NCI-H1436 (cell line): ENCODE data around the gene ECT2.
"Not testable (repeated sequence)": the region's sequence is repeated elsewhere in the genome, so short reads cannot be mapped to it uniquely, and the experiment has no call there.

Experiments used
- DNase-seq: peaks from one replicate; lab custom pipeline; 2025; lab: John Stamatoyannopoulos, UW

The ECT2 gene

DNA sequence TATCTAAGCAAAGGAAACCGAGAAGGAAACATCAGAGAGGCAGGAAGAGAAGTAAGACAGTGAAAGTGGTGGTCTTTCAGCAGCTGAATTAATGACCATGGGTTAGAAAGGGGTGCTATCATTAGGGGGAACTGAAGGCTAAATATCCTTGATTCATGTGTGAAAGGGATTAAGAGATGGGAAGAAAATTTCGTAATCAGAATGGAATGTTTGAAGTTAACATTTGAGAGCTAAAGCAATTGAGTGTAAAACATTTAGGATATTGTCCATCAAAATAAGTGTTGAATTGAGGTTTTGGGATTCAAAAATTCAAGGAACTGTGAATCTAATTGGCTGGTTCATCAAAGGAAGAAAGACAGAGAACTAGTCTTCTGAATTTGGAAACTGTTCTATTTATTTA lies 4.1 kb upstream of the ECT2 start:
- no peak for DNase-seq

DNA sequence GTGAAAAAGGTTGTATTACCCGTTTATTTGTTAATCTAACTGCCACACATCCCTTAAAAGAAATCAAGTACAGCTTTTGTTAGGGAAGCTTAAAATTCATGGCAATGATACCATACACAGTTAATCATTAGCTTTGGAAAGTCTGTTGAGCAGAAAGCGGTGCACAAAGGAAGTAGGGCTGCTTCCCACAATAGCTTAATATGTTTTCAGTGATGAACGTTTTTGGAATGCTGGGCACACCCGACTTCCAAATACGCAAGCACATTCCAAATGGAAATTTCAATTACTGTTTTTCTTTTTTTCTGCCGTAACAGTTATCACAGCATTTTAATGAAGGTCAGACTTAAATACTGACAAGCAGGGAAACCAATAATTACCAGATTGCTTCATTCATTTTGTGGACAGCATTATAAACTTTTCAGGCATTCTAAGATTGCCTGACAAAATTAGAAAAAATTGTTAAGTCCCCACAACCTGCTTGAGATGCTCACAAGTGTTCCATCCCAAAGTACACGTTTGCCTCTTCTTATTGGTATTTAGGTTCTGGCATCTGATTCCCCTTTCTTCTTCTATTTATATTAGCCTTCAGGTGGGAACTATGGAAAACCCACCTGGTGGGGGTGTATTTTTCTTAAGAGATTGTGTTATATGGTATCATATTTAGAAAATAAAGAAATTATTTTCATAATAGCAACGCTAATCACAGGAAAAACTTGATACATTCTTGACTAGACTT lies 1.1 kb upstream of the ECT2 start:
- DNase-seq, result no peak

DNA sequence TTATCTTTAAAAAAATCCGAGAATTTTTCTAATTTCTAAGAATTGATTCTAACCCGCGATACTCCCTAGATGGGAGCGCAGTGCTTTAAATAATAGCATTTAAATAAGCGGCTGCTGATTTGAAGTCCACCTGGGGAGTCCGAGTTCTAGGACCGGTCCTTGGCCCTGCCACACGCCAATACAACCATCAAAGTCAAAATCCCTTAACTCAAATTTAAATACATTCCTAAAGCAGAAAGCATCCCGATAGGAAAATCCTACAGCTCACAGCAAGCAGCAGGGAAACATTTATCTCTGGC lies 508 bp upstream of the ECT2 start:
- DNase-seq, result no peak

DNA sequence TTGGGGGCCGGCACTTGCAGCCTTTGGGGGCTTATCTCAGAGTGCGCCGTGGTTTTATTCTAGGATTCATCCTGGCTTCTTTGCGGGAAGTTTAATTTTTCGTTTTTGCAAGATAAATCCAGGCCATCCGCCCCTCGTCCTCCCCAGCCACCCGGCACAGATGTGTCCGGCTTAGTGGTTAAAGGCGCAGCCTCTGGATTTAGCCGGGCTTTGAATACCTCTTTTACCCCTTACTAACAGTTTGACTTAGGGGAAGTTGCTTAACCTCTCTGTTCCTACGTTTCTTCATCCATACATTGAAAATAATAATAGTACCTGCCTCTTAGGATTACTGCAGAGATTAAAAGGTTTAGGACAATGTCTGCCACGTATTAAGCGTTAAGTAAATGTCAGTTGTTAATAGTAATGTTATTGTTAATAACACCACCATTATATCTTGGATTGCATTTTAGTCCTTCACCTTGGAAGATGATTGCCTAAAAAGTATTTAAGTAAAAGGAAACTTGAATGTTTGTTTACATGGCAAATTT lies 714 bp downstream of the ECT2 start:
- no peak for DNase-seq

DNA sequence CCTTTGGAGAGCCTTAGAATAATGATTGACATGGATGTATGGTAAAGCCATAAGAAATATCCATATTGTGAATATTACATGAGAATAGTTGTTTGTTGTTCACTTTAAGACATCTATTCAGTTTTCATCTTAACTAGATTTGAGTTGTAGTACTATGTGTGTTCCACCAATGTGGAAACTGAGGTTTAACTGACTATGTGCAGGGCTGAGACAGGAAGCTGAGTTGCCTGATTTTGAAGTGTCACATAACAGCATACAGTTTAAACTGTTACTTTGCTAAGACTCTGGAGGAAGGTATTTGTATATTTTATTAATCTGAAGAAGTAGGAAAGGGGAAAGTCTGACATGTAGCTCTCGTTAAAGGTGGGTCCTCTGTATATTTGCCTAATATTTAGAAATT lies 2.1 kb downstream of the ECT2 start:
- DNase-seq, result no peak

DNA sequence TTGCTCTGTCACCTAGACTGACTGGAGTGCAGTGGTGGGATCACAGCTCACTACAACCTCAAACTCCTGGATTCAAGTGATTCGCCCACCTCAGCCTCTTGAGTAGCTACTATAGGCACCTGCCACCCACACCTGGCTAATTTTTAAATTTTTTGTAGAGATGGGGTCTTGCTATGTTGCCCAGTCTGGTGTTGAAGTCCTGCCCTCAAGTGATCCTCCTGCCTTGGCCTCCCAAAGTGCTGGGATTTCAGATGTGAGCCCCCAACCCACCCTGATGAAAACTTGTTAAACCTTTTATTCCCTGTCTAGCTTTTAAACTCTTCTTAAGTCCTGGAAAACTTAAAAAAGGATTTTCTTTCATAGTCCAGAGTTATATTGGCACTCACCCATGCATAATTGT lies 2.6 kb downstream of the ECT2 start:
- DNase-seq, result no peak

DNA sequence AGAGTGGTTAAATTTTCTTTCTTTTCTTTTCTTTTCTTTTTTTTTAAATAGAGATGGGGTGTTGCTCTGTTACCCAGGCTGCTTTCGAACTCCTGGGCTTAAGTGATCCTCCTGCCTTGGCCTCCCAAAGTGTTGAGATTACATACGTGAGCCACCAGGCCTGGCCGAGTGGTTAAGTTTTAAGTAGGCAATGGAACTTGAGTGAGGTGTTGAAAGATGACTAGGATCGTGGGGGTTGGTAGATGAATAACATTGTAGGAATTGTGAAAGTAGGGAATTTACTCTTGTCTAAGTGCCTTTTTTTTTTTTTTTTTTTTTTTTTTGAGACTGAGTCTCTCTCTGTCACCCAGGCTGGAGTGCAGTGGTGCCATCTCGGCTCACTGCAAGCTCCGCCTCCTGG lies 9.9 kb downstream of the ECT2 start:
- not testable (repeated sequence) for DNase-seq

DNA sequence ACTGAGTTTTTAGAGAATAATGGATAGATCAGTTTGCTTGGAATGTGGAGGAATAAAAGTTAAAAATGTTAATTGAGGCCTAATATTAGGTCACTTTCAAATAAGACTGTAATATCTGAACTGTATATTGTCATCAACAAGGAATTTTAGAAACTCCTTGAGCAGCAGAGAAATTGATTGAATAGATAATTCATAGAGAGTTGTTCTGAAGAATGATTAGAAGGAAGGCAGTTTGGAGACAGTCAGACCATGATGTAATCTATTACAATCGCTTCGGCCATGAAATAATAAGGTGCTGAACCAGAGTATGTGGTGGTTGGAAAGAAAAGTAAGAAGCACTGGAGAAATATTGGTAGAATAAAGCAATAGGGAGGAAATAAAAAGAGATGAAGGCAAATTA lies 15.7 kb downstream of the ECT2 start:
- DNase-seq, result no peak

DNA sequence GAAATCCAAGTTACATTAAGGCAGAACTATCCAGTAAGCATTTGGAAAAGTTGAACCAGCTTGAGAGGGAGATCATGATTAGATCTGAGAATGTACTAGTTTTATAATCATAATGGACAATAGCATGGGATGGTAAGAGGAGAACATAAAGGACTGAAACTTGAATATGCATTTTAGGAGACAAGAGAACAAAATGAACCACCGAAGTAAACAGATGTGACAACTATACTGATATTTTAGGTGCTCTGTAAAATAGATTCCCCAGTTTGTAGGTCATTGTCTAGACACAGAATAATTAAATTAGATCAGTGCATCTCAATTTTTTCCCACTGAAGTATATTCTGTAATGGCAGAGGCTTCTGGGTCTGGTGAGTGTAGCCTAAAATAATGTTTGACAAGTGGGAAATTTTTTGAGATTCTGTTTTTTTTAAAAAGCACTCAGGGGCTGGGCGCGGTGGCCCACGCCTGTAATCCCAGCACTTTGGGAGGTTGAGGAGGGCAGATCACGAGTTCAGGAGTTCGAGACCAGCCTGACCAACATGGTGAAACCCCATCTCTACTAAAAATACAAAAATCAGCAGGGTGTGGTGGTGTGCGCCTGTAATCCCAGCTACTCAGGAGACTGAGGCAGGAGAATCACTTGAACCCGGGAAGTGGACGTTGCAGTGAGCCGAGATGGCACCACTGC lies 16.3 kb downstream of the ECT2 start:
- no peak for DNase-seq

DNA sequence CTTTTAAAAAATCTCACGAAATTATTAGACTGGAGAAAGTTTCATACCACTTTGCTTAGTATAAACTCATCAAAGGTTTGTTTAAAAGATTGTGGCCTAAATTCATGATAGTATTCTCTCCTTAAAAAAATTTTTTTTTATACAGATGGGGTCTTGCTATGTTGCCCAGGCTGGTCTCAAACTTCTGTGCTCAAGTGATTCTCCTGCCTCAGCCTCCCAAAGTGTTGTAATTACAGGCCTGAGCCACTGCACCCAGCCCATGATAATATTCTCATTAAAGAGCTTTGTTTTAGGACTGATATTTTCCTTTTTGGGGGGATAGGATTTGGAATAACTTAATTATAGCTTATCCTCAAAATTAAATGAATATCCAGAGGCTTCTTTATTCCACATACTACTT lies 19.9 kb downstream of the ECT2 start:
- no peak for DNase-seq

DNA sequence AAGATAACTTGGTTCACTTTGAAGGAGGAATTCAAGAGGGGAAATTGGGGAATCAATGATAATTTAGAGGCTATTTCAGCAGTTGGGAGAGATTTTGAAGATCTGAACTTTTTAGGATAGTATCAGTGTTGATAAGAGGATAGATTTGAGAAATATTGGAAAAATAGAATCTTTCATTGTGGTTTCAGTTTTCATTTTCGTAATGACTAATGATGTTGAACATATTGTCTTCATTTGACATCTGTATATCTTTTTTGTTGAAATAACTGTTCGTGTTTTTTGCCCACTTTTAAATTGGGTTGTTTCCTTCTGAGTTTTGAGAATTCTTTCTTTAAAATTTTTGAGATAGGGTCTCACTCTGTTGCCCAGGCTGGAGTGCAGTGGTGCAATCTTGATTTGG lies 21.1 kb downstream of the ECT2 start:
- DNase-seq, result no peak

DNA sequence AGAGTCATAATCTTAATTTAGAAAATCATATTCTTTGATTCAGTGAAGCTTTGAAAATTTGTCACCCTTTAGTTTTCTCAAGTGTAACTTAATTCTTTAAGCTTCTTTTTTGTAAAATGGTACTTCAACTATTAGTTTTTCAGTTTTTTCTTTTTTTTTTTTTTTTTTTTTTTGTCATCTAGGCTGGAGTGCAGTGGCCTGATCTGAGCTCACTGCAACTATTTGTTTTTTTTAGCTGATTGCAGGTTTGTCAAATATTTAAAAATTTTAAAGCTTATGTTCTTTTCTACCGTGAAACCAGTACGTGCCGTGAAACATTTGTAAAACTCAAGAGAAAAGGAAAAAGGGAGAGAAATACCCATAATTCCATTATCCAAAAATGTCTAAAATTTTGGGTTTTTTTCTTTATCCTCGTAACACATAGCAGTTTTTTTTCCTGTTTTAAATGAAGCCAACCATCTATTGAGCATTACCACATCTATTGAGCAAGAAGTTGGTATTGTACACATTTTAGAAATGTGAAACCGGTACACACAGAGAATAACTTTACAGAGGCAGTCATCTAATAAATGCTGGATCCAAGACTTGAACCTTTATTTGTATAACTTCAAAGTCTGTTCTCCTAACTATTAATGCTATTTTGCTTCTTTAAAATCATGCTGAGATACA lies 25.7 kb downstream of the ECT2 start:
- no peak for DNase-seq

DNA sequence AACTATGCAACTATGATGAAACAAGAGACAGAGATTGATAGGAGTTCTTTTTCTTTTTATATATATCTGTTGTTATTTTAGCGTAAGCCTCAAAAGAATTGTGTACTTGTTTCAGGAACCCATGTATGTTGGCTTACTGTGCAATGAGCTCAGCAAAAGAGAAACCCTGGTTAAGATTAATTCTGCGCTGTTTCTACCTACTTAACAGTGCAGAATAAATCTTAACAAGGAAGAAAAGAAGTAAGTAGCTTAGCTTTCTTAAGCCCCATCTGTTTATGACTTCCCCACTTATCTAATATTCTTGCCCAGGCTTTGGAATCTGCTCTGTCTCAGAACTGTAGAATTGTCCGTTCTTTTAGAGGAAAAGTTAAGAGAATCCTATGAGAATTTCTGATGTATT lies 27.4 kb downstream of the ECT2 start:
- DNase-seq, result no peak

DNA sequence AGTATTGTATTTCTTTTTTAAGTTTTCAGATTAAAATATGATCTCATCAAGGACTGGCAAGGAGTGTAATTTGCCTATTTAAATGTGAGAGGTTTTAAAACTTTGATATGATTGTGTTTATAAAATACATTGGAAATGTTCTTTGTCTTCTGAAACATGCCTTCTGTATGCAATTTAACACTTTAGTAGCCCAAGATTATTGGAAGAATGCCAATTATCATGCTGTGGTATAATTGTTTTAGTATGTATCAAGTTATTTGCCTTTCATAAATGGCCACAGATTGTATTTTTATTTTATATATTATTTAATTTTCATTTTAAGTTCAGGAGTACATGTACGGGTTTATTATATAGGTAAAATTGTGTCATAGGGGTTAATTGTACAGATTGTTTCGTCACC lies 31.7 kb downstream of the ECT2 start:
- DNase-seq, result no peak

DNA sequence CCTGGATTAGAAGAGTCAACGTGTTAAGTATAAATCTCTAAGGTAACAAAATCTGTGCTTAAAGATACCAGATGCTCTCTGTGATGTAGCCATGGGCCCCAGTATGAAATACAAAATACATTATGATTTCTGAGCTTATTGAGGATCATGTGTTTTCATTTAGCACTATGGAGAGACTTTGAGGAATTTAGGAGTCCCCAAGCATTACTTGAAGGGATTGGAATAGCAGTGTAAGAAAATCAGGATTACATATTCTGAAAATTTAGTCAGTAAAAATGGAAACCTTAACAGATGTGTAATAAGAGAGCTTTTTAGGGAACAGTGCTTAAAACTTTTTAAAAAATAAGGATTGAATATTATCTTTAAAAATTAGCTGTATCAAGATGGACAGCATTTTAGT lies 35.5 kb downstream of the ECT2 start:
- DNase-seq, result no peak

DNA sequence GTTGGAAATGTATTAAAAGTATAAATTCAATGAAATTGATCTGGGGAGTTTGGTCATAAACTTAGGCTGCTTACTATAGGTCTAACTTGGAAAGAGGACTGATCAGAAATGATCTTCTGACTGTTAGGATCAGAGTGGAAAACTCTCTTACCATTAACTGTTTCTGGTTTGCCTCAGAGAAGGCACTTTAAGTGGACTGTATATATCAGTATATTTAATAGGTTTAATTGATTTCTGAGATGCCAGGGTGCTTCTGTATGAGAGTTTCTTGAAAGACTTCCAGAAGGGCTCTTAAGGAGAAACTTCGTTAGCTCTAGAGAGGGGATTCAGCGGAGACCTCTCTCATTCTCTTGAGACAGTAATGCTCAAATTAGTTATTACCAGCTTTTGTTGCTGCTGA lies 36.5 kb downstream of the ECT2 start:
- no peak for DNase-seq

DNA sequence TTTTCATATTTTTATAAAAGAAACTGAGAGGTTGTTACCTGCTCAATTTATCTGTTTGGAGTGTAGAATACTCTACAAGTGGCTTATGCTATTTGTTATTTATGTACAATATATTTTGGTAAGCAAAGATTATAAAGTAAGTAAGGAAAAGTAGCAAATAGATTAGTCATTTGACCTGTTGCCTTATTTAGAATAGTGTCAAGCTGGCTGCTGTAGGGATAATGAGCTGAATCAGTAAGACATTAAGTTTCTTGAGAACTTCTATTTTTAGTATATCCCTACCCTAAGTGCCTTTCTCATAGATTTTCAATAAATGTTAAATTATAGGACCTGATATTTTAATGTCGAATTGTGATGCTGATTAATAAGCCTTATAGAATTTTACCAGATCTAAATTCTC lies 37.2 kb downstream of the ECT2 start:
- DNase-seq, result no peak

DNA sequence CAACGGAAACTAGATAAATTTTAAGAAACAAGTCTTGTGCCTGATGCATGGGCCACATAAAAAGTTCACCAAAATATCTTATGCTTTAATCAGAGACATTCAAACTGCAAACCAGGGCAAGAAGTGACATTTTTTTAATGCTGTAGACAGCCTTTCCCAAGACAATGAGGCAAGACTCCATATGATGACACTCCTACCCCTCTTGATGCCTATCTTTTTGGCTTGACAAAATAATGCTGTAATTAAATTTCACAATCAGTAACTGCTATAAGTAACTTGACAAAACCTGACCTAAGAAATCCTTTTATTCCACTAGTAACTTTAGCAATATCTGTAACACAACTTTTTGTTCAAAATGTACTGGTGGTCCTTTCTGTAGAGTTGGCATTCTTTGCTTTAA lies 48.7 kb downstream of the ECT2 start:
- no peak for DNase-seq

DNA sequence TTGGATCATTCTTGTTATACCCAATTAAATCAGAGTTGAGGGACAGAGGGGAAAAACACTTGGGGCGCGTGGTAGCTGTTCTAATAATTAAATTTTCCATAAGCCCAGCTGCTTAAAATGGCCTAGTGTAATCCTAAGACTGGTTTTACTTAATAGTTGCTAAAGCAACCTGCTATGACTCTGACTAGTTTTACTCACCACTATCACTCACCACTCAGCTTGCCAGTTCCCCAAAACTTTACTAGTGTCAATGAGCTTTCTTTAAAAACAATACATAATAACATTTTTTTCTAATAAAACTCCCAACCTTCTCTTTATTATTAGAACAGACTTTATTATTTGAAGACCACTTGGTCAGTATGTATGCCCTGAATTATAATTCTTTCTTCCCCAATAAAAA lies 49.6 kb downstream of the ECT2 start:
- DNase-seq, result no peak

DNA sequence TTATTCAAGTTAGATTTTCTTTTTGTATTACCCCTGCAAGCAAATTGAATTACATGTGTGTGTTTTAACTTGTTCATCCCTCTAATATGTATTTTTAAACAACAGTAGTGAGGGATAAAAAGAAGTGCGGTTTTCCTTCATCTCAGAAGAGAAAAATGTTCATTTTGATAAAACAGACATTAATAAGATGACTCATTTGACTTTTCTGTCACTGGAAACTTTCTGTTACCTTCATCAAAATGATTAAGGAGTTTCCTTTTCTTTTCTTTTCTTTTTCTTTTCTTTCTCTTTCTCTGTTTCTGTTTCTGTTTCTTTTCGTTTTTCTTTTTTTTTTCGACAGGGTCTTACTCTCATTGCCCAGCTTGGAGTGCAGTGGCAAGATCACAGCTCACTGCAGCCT lies 53.0 kb downstream of the ECT2 start:
- no peak for DNase-seq

DNA sequence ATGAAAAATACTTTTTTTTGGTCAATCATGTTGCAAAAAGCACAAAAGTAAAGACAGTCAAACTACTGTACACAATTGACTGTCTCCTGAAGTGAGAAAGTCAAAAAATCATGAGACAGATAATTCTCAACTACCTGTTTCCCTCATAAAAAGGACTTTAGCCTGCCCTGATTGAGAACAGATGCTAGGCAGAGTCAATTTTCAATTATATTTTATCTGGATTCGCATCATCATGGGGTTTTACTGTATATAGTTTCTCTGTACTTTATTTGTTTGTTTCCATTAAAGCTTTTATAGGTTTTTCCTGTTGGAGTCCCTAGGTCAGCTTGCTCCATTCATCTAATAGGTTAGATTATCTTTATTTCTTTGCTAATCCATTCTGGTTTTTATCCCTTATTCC lies 53.8 kb downstream of the ECT2 start:
- DNase-seq, result no peak

DNA sequence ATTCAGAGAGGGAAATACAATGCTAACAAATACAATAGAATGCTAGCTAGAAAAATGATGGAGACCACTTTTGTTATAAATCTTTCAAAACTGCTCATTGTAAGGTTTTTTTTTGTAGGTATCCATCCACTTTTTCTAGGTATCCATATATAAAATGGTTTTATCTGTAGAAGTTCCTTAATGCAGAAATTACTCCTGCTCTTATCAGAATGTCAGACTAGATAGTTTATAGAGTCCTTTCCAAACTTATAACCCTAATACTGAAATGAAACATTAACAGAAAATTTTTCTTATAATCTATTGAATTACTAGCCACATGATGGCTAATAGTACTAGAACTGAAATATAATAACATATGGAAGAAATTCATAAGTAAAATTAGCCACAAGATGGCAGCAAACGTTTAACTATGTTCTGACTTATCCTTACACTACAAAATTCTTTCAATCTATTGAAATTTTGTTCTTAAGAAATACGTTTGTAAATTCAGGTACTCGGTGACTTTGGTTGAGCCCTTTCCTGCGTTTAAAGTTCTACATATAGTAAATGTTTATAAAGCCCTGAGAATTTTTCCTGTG lies 58.5 kb downstream of the ECT2 start:
- peak; percentile 31 for DNase-seq

DNA sequence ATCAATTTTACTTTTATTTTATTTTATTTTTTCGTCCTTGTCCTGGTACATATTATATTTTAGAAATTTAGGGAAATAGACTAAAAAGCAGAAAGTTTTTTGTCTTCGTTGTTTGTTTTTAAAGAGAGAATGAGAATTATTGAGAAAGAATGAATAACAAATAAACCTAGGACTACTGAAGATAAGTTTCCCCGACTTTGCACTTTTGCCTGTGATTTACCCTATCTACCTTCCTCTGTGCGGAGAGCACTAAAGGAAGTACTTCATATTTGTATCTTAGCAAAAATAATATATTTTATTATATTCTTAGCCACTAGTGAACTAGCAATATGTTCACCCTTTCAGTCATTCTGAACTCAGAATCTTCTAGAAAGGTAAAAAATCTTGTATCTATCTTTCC lies 60.6 kb downstream of the ECT2 start:
- no peak for DNase-seq
